ENCODE results near the gene COL5A1.

The COL5A1 gene

DNA sequence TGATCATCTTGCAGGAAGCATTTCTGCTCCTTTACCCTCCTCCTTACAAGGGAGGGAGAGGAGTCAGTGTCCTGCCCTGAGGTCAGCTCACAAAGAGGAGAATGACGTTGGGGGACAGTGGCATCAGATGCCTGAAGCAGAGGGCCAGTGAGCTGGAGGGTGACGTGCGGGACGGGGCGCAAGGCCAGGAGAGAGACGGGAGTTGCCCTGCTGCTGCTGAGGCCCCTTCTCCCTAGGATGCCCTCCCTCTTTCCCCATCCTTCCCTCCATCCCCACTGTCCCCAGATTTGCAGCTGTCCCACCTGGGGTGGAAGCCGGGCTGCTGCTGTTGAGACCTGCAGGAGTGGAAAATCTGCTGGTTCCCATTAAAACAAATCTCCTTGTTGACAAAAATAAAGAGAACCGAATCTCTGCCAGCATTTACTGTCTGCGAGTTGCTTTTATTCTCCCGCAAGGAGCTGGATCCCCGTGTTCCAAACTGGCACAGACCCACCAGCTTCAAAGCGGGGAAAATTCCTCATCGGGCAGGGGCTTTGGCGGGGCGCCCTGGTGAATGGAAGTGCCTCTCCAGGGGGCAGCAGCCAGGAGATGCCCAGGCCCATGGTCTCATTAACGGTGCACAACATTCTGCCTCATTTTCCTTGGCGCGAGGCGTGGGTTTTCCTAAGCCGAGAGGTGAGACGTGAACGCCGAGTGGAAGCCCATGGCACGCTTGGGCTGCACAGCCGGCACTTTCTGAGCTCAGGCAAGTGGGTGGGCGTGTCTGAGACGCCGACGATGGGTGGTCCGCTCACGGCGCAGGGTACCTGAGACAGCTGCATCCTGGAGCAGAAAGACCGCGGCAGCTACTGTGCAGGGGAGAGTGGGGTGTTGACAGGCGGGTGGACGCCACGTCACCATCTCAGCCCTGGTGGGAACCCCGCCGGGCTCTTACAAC lies 13.9 kb upstream of the COL5A1 start:
- TF ChIP-seq, protein P1, sequence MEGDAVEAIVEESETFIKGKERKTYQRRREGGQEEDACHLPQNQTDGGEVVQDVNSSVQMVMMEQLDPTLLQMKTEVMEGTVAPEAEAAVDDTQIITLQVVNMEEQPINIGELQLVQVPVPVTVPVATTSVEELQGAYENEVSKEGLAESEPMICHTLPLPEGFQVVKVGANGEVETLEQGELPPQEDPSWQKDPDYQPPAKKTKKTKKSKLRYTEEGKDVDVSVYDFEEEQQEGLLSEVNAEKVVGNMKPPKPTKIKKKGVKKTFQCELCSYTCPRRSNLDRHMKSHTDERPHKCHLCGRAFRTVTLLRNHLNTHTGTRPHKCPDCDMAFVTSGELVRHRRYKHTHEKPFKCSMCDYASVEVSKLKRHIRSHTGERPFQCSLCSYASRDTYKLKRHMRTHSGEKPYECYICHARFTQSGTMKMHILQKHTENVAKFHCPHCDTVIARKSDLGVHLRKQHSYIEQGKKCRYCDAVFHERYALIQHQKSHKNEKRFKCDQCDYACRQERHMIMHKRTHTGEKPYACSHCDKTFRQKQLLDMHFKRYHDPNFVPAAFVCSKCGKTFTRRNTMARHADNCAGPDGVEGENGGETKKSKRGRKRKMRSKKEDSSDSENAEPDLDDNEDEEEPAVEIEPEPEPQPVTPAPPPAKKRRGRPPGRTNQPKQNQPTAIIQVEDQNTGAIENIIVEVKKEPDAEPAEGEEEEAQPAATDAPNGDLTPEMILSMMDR (IDR thresholded peaks at IDR 0.05; ENCODE audit: low read depth, low read length), result no peak
- DNase-seq (ENCODE audit: extremely low read depth, low read depth), result no peak

DNA sequence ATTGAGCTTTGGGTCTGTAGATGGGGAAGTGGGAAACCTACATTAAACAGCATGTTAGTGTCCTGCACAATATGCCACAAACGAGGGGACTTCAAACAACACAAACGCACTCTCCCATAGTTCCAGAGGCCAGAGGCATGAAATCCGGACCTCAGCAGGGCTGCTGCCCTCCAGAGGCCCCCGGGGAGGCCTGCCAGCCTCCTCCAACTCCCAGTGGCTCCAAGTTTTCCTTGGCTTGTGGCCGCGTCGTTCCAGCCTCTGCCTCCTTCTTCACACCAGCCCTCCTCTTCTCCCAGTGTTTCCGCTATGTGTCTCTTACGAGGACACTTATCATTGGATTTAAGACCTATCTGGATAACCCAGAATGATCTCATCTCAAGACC lies 13.3 kb upstream of the COL5A1 start:
- TF ChIP-seq, protein P1 (IDR thresholded peaks at IDR 0.05; ENCODE audit: low read depth, low read length), result no peak
- no peak for DNase-seq (ENCODE audit: extremely low read depth, low read depth)

DNA sequence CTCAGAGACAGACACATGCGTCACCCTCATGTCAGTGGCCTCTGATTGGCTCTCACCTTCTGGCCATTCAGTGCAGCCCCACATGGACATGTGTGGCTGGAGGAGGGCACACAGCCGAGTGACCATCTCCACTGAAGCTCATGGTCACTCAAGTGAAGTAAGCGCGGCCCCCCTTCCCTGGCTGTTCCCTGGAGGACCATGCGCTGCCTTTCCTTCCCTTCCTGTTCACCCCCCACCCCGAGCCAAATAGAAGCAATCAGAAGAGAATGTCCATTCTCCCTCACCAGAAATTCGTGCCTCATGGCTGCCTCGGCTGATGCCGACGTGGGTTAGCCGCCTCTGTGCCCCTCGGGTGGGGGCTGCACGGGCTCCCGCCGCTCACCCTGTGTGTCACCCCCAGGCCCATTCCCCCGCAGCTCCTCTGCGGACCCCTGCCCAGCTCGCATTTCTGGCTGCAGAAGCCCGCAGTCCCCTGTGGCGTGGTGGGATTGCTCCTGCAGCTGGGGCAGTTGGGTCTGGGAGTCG lies 12.5 kb upstream of the COL5A1 start:
- TF ChIP-seq, protein P1 (IDR thresholded peaks at IDR 0.05; ENCODE audit: low read depth, low read length), result no peak
- DNase-seq (ENCODE audit: extremely low read depth, low read depth), result no peak

DNA sequence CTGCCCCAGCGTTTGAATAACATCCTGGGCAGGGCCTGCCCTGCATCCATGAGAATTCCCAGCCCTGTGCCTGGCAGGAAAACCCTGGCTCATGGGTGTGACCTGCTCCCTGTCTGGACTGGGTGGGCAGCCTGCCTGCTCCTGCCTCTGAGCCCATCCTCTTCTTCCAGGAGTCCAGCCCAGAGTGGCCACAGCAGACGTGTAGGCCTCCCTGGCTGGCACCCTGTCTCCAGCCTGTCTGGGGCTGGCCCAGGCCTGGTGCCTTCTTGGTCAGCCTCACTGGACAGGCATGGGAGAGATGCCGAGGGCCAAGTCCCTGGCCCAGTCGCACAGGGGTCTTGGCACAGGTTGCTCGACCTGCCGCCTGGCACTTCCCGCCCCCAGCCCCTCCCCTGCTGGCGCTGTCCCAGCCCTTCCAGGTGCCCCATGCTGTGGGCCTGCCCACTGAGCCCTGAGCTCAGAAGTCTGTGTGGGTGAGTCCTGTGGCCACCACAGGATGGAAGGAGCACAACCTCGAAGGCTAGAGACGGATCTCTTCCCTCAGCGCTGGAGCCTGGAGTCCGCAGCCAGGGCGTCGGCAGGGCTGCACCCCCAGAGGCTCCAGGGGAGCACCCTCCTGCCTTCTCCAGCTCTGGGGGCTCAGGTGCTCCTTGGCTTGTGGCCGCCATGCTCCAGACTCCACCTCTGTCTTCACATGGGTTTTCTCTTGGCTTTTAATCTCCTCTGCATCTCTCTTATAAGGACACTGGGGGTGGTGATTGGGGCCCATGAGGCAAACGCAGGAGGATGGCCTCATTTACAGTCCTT lies 11.8 kb upstream of the COL5A1 start:
- no peak for DNase-seq (ENCODE audit: extremely low read depth, low read depth)
- TF ChIP-seq, protein P1 (IDR thresholded peaks at IDR 0.05; ENCODE audit: low read depth, low read length), result no peak

DNA sequence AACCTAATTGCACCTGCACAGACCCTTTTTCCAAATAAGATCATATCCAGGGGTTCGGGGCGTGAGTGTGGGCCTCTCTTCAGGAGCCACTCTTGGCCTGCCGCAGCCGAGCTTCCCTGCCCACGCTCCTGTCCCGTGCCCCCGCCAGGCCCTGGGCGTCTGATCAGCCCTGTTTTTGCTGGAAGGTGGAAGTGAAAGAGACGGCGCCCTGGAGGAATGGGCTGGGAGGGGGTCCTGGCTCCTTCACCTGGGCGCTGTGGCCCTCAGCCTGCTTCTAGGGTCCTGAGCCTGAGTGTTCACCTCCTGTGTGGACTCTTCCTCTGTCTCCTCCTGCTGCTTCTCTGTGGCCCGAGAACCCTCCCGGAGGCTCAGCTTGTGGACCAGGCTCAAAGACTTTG lies 11.2 kb upstream of the COL5A1 start:
- no peak for DNase-seq (ENCODE audit: extremely low read depth, low read depth)
- TF ChIP-seq, protein P1 (IDR thresholded peaks at IDR 0.05; ENCODE audit: low read depth, low read length), result no peak

DNA sequence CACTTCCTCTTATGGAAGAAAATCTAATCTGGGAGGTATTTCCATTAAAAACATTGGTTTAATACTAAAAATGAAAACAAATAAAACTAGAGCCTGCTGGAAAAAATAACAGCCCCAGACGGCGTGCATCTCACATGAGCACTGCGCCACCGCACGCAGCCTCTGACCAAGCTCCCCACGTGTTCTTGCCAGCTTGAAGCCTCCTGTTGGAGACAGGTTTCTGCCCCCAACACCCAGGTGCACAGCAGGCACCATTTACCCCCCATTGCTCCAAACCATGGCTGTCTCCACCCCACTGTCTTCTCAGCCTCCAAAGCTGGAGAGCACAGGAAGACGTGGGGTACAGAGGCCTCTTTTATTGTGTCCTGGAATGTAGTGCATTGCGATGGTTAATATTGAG lies 10.7 kb upstream of the COL5A1 start:
- TF ChIP-seq, protein P1 (IDR thresholded peaks at IDR 0.05; ENCODE audit: low read depth, low read length), result no peak
- DNase-seq (ENCODE audit: extremely low read depth, low read depth), result no peak

DNA sequence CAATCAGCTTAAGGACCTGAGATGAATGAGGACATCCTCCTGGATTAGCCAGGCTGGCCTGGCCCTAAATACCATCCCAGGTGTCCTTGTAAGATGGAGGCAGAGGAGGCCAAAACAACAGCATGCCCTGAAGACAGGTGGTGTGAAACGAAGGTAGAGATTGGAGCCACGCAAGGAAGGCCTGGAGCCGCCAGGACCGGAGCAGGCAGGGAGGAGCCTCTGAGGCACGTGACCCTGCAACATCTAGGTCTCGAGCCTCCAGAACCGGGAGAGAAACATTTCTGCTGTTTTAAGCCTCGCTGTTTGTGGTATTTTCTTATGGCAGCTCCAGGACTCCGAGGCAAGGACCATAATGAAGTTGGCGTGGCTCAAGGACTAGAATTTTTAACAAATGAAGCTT lies 9.7 kb upstream of the COL5A1 start:
- DNase-seq (ENCODE audit: extremely low read depth, low read depth), result no peak
- TF ChIP-seq, protein P1 (IDR thresholded peaks at IDR 0.05; ENCODE audit: low read depth, low read length), result no peak

Measured in AG09319 (cell line).